K562 (cell line): ENCODE measurements around the gene GNPTAB. TPM values are rescaled to one million over a fixed set of nuclear protein-coding genes. Genes with fewer than 3 reads are reported as not detected.

Experiments used
- BCL6 ChIP-seq: fragments of 250-450 bp; sonication (Bioruptor Pico); IDR thresholded peaks from 2 replicates; pipeline ENCODE4 v1.4.0; 2020
- BCOR ChIP-seq: fragments of 450-650 bp; IDR thresholded peaks from 2 replicates; pipeline ENCODE4 v1.6.1; 2016
- BRCA1 ChIP-seq, 2 experiments: fragments of 450-650 bp in 1 of 2; sonication (generic) in 1 of 2; formaldehyde crosslinking in 1 of 2; IDR thresholded peaks; 2 replicates each; pipeline versions ENCODE4 v1.5.0 to v1.6.1; 2017 to 2020; ENCODE audit warnings: mild to moderate bottlenecking in 1 of 2, missing genetic modification reagents in 1 of 2
- CBX1 ChIP-seq: sonication (generic); IDR thresholded peaks from 2 replicates; pipeline ENCODE4 v1.6.1; 2016; ENCODE audit warnings: antibody characterized with exemption, low read depth, mild to moderate bottlenecking
- CREB3L1 ChIP-seq: fragments of 450-650 bp; IDR thresholded peaks from 2 replicates; pipeline ENCODE4 v1.6.1; 2014; ENCODE audit warnings: low read depth, mild to moderate bottlenecking, moderate library complexity, borderline replicate concordance
- ETS1 ChIP-seq: conservative IDR thresholded peaks from 2 replicates; pipeline ENCODE4 v1.6.1; 2011; ENCODE audit warnings: low read depth, mild to moderate bottlenecking, low read length; ENCODE audit not compliant: control insufficient read depth
- FOXA1 ChIP-seq: fragments of 450-650 bp; IDR thresholded peaks from 2 replicates; pipeline ENCODE4 v1.6.1; 2016; ENCODE audit warnings: mild to moderate bottlenecking, borderline replicate concordance
- HDAC6 ChIP-seq: IDR thresholded peaks from 2 replicates; pipeline ENCODE4 v1.6.1; 2012; ENCODE audit warnings: low read depth, mild to moderate bottlenecking, control low read depth, inconsistent platforms, low read length, moderate library complexity
- HMG20B ChIP-seq: fragments of 250-450 bp; sonication (Bioruptor Pico); IDR thresholded peaks from 2 replicates; pipeline ENCODE4 v1.5.0; 2021; ENCODE audit warnings: mild to moderate bottlenecking
- HNRNPL ChIP-seq: fragments of 200-400 bp; formaldehyde crosslinking; IDR thresholded peaks from 2 replicates; pipeline ENCODE4 v1.6.1; 2017; ENCODE audit warnings: low read depth, mild to moderate bottlenecking, low read length
- MTA3 ChIP-seq: fragments of 450-650 bp; formaldehyde crosslinking; IDR thresholded peaks from 2 replicates; pipeline ENCODE4 v1.6.1; 2017; ENCODE audit warnings: mild to moderate bottlenecking, borderline replicate concordance
- NCOA2 ChIP-seq, 2 experiments: fragments of 450-650 bp; IDR thresholded peaks; 2 replicates each; pipeline ENCODE4 v1.6.1; 2018; ENCODE audit warnings: mild to moderate bottlenecking in 2 of 2, moderate library complexity in 1 of 2; ENCODE audit not compliant: partially characterized antibody in 2 of 2
- SMAD4 ChIP-seq: fragments of 250-450 bp; sonication (Bioruptor Pico); conservative IDR thresholded peaks from 2 replicates; pipeline ENCODE4 v1.8.0; 2021; ENCODE audit warnings: inconsistent platforms, mild to moderate bottlenecking, moderate library complexity
- SMARCE1 ChIP-seq: fragments of 450-650 bp; IDR thresholded peaks from 2 replicates; pipeline ENCODE4 v1.7.1; 2016; ENCODE audit warnings: mild to moderate bottlenecking
- SRSF7 ChIP-seq: fragments of 200-400 bp; formaldehyde crosslinking; optimal IDR thresholded peaks from 2 replicates; pipeline ENCODE3; 2017; ENCODE audit warnings: mild to moderate bottlenecking, low read depth, low read length
- TCFL5 ChIP-seq: fragments of 250-450 bp; sonication (Bioruptor Pico); conservative IDR thresholded peaks from 2 replicates; pipeline ENCODE4 v1.6.1; 2021; ENCODE audit warnings: mild to moderate bottlenecking, moderate library complexity, matching md5 sums
- TEAD1 ChIP-seq, 2 experiments: fragments of 450-650 bp in 1 of 2; sonication (generic) in 1 of 2; formaldehyde crosslinking; IDR thresholded peaks; 2 replicates each; pipeline versions ENCODE4 v1.4.0 to v1.8.0; 2020 to 2022; ENCODE audit warnings: mild to moderate bottlenecking in 2 of 2, missing genetic modification reagents in 1 of 2
- TOE1 ChIP-seq, 2 experiments: fragments of 450-650 bp in 1 of 2; sonication (generic) in 1 of 2; formaldehyde crosslinking in 1 of 2; IDR thresholded peaks; 2 replicates each; pipeline versions ENCODE4 v1.7.1 to v1.8.0; 2016 to 2022; ENCODE audit warnings: borderline replicate concordance in 2 of 2, mild to moderate bottlenecking in 2 of 2, antibody characterized with exemption in 1 of 2, inconsistent platforms in 1 of 2, low read depth in 1 of 2, missing genetic modification reagents in 1 of 2, moderate library complexity in 1 of 2
- TSC22D4 ChIP-seq: fragments of 450-650 bp; IDR thresholded peaks from 2 replicates; pipeline ENCODE4 v1.6.1; 2016; ENCODE audit warnings: missing genetic modification characterization, missing biosample characterization, control low read depth
- ZNF239 ChIP-seq: fragments of 250-450 bp; sonication (Bioruptor Pico); IDR thresholded peaks from 2 replicates; pipeline ENCODE4 v1.4.0; 2020; ENCODE audit warnings: mild to moderate bottlenecking
- ZNF354B ChIP-seq: fragments of 250-450 bp; sonication (Bioruptor Pico); IDR thresholded peaks from 2 replicates; pipeline ENCODE4 v1.4.0; 2020
- ZNF444 ChIP-seq: fragments of 250-450 bp; sonication (Bioruptor Pico); IDR thresholded peaks from 2 replicates; pipeline ENCODE4 v1.4.0; 2020; ENCODE audit warnings: mild to moderate bottlenecking, moderate library complexity
- ZNF584 ChIP-seq: fragments of 200-800 bp; sonication (Bioruptor generic); IDR thresholded peaks from 2 replicates; pipeline ENCODE4 v1.6.1; 2016; ENCODE audit warnings: low read depth, mild to moderate bottlenecking, missing genetic modification characterization, missing compliant biosample characterization
- ZNF695 ChIP-seq: fragments of 450-650 bp; formaldehyde crosslinking; IDR thresholded peaks from 2 replicates; pipeline ENCODE4 v1.4.0; 2020; ENCODE audit warnings: mild to moderate bottlenecking, moderate library complexity
- ZNF764 ChIP-seq: fragments of 250-450 bp; sonication (Bioruptor Pico); IDR thresholded peaks from 2 replicates; pipeline ENCODE4 v1.4.0; 2020; ENCODE audit warnings: low read depth, mild to moderate bottlenecking, moderate library complexity
- ZNF785 ChIP-seq: fragments of 250-450 bp; sonication (Bioruptor Pico); IDR thresholded peaks from 2 replicates; pipeline ENCODE4 v1.4.0; 2020; ENCODE audit warnings: mild to moderate bottlenecking
- polyA plus RNA-seq, 8 experiments: library from polyadenylated mRNA; depleted of rRNA in 4 of 8; stranded (reverse) in 5 of 8; unstranded in 3 of 8; fragments of >200 nt; fragmentation: Nextera tagmentation in 2 of 8; fragmentation: Illumina TruSeq in 1 of 8; extraction: Ambion mirVana in 2 of 8; extraction: Trizol in 1 of 8; gene quantifications; 2 replicates each; pipeline versions ENCODE4 v1.2.1 to v1.2.3, GENCODE V29; 2011 to 2014; ENCODE audit warnings: inconsistent platforms in 1 of 8, missing spikeins in 1 of 8
- total RNA-seq, 7 experiments: library from RNA; depleted of rRNA in 6 of 7; stranded (reverse); fragments of >200 nt in 6 of 7; fragmentation: Illumina TruSeq in 2 of 7; extraction: Trizol in 2 of 7; gene quantifications; 2 replicates each; pipeline versions ENCODE4 v1.2.1 to v1.2.3, GENCODE V29; 2011 to 2021; ENCODE audit warnings: low replicate concordance in 1 of 7

Gene GNPTAB
- total and polyA plus RNA-seq, 9 of the 15 experiments (the other 6 are each of a cell fraction or from before 2014, with no cell fraction given) = 5.9 to 23.2 (median 19.3) TPM

- TF ChIP-seq SRSF7 (no peak), NCOA2 (IDR thresholded peaks at IDR 0.05; ENCODE audit: partially characterized antibody in 2 of 2) (no peak), HNRNPL (no peak), MTA3 (peak; percentile 63; the same call in 1 of the 2 replicates), HDAC6 (no peak), ZNF764 (CRISPR knock-in tag) (no peak), TOE1 (IDR thresholded peaks at IDR 0.05; ENCODE audit: borderline replicate concordance) (no peak), TOE1 (CRISPR knock-in tag; IDR thresholded peaks at IDR 0.05; ENCODE audit: borderline replicate concordance, low read depth) (no peak), CBX1 (no peak), TCFL5 (CRISPR knock-in tag) (no peak), HMG20B (CRISPR knock-in tag) (no peak), BCL6 (CRISPR knock-in tag) (no peak), CREB3L1 (no peak), SMAD4 (no peak; the same call in 1 of the 2 replicates), ZNF444 (CRISPR knock-in tag) (no peak), BCOR (no peak), BRCA1 (IDR thresholded peaks at IDR 0.05) (no peak), BRCA1 (CRISPR knock-in tag; IDR thresholded peaks at IDR 0.05) (no peak), ZNF695 (CRISPR knock-in tag) (no peak), ZNF785 (CRISPR knock-in tag) (no peak), SMARCE1 (no peak; the same call in 1 of the 2 replicates), ZNF239 (CRISPR knock-in tag) (no peak), TSC22D4 (tag) (no peak), TEAD1 (CRISPR knock-in tag; IDR thresholded peaks at IDR 0.05) (no peak; a peak in 1 of 4 replicates), ETS1 (no peak), ZNF584 (no peak), ZNF354B (CRISPR knock-in tag) (no peak), FOXA1 (no peak)
Observed at GRCh38 chr12:101697930-101698799, 132.6 kb downstream of the GNPTAB start (continued).
